ENCODE results near the gene UBE2E2.

The UBE2E2 gene

GRCh38 chr3:23455775-23456174, 252.6 kb downstream of the UBE2E2 start:
- Histone ChIP-seq H3K79me2 (ENCODE audit: insufficient read depth, low read length) (no peaks in the 10 kb centered on the region), H4K20me1 (ENCODE audit: insufficient read depth, low read length, poor library complexity, severe bottlenecking) (no peaks in the 10 kb centered on the region), H3K4me3 (ENCODE audit: low read length, poor library complexity, severe bottlenecking) (no peak overlapping the region), H2AFZ (ENCODE audit: low read length) (no peak overlapping the region), H3K9me2 (replicated peaks; ENCODE audit: low read depth, low read length) (no peaks in the 10 kb centered on the region), H3K9me3 (ENCODE audit: insufficient read depth, low read depth, low read length) (0 out of 2 replicates have a peak, but pooled peaks cover 3% of the 10 kb centered on the region), H3K4me2 (ENCODE audit: low read depth, low read length, poor library complexity, severe bottlenecking) (no peak overlapping the region), H3K9ac (ENCODE audit: low read depth, low read length, poor library complexity, severe bottlenecking) (no peak overlapping the region), H3F3A (ENCODE audit: low read depth) (no peaks in the 10 kb centered on the region), H3K36me3 (ENCODE audit: insufficient read depth, low read length) (no peaks in the 10 kb centered on the region), H3K27me3 (ENCODE audit: insufficient read depth, low read length, poor library complexity, severe bottlenecking) (no peaks in the 10 kb centered on the region), H3K4me1 (ENCODE audit: insufficient read depth, low read length, poor library complexity, severe bottlenecking) (peaks cover 10% of the 10 kb centered on the region)
- TF ChIP-seq, protein P1, sequence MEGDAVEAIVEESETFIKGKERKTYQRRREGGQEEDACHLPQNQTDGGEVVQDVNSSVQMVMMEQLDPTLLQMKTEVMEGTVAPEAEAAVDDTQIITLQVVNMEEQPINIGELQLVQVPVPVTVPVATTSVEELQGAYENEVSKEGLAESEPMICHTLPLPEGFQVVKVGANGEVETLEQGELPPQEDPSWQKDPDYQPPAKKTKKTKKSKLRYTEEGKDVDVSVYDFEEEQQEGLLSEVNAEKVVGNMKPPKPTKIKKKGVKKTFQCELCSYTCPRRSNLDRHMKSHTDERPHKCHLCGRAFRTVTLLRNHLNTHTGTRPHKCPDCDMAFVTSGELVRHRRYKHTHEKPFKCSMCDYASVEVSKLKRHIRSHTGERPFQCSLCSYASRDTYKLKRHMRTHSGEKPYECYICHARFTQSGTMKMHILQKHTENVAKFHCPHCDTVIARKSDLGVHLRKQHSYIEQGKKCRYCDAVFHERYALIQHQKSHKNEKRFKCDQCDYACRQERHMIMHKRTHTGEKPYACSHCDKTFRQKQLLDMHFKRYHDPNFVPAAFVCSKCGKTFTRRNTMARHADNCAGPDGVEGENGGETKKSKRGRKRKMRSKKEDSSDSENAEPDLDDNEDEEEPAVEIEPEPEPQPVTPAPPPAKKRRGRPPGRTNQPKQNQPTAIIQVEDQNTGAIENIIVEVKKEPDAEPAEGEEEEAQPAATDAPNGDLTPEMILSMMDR (conservative IDR thresholded peaks at IDR 0.05; ENCODE audit: low read length), result no peak
- TF ChIP-seq EZH2phosphoT487 (IDR thresholded peaks at IDR 0.05; ENCODE audit: borderline replicate concordance), result no peak

- H3K36me3 ChIP-seq (ENCODE audit: insufficient read depth, low read length), result no peaks in the 10 kb centered on the region
- H3K79me2 ChIP-seq (ENCODE audit: insufficient read depth, low read length), result no peaks in the 10 kb centered on the region
- H3K27me3 ChIP-seq (ENCODE audit: insufficient read depth, low read length, poor library complexity, severe bottlenecking), result no peaks in the 10 kb centered on the region
- H3K9ac ChIP-seq (ENCODE audit: low read depth, low read length, poor library complexity, severe bottlenecking), result no peak overlapping the region
- no peak for TF ChIP-seq EZH2phosphoT487 (IDR thresholded peaks at IDR 0.05; ENCODE audit: borderline replicate concordance)
- TF ChIP-seq, protein P1 (conservative IDR thresholded peaks at IDR 0.05; ENCODE audit: low read length), result no peak
- no peak overlapping the region for H3K4me2 ChIP-seq (ENCODE audit: low read depth, low read length, poor library complexity, severe bottlenecking)
- H3K4me3 ChIP-seq (ENCODE audit: low read length, poor library complexity, severe bottlenecking), result no peak overlapping the region
- 0 out of 2 replicates have a peak, but pooled peaks cover 3% of the 10 kb centered on the region for H3K9me3 ChIP-seq (ENCODE audit: insufficient read depth, low read depth, low read length)
- no peaks in the 10 kb centered on the region for H4K20me1 ChIP-seq (ENCODE audit: insufficient read depth, low read length, poor library complexity, severe bottlenecking)
- H2AFZ ChIP-seq (ENCODE audit: low read length), result no peak overlapping the region
- H3K9me2 ChIP-seq (replicated peaks; ENCODE audit: low read depth, low read length), result no peaks in the 10 kb centered on the region
- no peaks in the 10 kb centered on the region for H3F3A ChIP-seq (ENCODE audit: low read depth)
- peaks cover 6% of the 10 kb centered on the region for H3K4me1 ChIP-seq (ENCODE audit: insufficient read depth, low read length, poor library complexity, severe bottlenecking)
These were observed 254.6 kb downstream of the UBE2E2 start for GRCh38 chr3:23457697-23458096.

GRCh38 chr3:23459465-23459864, 256.3 kb downstream of the UBE2E2 start:
- H3K4me2 ChIP-seq (ENCODE audit: low read depth, low read length, poor library complexity, severe bottlenecking), result no peak overlapping the region
- no peak overlapping the region for H3K9ac ChIP-seq (ENCODE audit: low read depth, low read length, poor library complexity, severe bottlenecking)
- H3K9me3 ChIP-seq (ENCODE audit: insufficient read depth, low read depth, low read length), result 0 out of 2 replicates have a peak, but pooled peaks cover 3% of the 10 kb centered on the region
- H3K79me2 ChIP-seq (ENCODE audit: insufficient read depth, low read length), result no peaks in the 10 kb centered on the region
- H3K36me3 ChIP-seq (ENCODE audit: insufficient read depth, low read length), result no peaks in the 10 kb centered on the region
- no peaks in the 10 kb centered on the region for H3K9me2 ChIP-seq (replicated peaks; ENCODE audit: low read depth, low read length)
- H3K4me1 ChIP-seq (ENCODE audit: insufficient read depth, low read length, poor library complexity, severe bottlenecking), result peaks cover 5% of the 10 kb centered on the region
- H4K20me1 ChIP-seq (ENCODE audit: insufficient read depth, low read length, poor library complexity, severe bottlenecking), result no peaks in the 10 kb centered on the region
- TF ChIP-seq, protein P1 (conservative IDR thresholded peaks at IDR 0.05; ENCODE audit: low read length), result no peak
- TF ChIP-seq EZH2phosphoT487 (IDR thresholded peaks at IDR 0.05; ENCODE audit: borderline replicate concordance), result no peak
- H3K4me3 ChIP-seq (ENCODE audit: low read length, poor library complexity, severe bottlenecking), result no peak overlapping the region
- no peaks in the 10 kb centered on the region for H3F3A ChIP-seq (ENCODE audit: low read depth)
- H2AFZ ChIP-seq (ENCODE audit: low read length), result no peak overlapping the region
- H3K27me3 ChIP-seq (ENCODE audit: insufficient read depth, low read length, poor library complexity, severe bottlenecking), result no peaks in the 10 kb centered on the region
